Activated gamma-delta T cell treated with anti-CD3 and anti-CD28 coated beads, Interleukin-2, amount 50 U/mL, for 16 hours (primary cell): ENCODE data around the gene SLC7A4.
A peak's percentile ranks its signal among the peaks of the same experiment; 100 is the strongest.
"Not testable (repeated sequence)": the region's sequence is repeated elsewhere in the genome, so short reads cannot be mapped to it uniquely, and the experiment has no call there.

ENCODE experiments used
- DNase-seq: peaks from one replicate; pipeline ENCODE4 v3.0.0-alpha.2; 2020; ENCODE audit warnings: low read depth

The SLC7A4 gene

GRCh38 chr22:21020802-21021429 lies 11.4 kb downstream of the SLC7A4 start:
- DNase-seq: no peak

- no peak for DNase-seq
Observed at GRCh38 chr22:21018314-21018713, 14.0 kb downstream of the SLC7A4 start.

- DNase-seq: no peak
Observed at GRCh38 chr22:21016644-21017420, 15.5 kb downstream of the SLC7A4 start.

DNA sequence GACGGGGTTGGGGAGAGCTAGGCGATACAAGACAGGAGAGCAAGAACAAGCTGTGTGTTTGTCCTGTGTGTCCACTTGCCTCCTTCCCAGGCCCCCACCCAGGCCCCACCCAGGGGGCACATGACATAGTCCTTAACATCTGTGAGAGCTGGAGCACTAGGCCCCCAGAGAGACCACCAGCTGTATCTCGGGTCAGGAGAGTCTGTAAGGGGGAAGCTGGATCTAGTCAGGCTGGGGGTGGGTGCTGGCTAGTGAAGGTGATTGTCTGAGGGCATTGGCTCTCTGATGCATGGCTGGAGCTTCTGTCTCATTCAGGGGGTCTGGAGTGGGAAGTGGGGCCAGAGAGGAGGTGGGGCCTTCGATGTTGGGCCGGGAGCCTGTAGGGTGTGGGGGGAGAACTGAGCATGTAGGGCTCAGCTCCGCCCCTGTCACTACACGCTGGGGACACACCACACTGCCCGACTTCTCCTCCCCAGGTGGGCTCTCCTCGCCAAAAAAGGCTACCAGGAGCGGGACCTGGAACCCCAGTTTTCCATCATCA lies 16.8 kb downstream of the SLC7A4 start:
- DNase-seq: no peak

DNA sequence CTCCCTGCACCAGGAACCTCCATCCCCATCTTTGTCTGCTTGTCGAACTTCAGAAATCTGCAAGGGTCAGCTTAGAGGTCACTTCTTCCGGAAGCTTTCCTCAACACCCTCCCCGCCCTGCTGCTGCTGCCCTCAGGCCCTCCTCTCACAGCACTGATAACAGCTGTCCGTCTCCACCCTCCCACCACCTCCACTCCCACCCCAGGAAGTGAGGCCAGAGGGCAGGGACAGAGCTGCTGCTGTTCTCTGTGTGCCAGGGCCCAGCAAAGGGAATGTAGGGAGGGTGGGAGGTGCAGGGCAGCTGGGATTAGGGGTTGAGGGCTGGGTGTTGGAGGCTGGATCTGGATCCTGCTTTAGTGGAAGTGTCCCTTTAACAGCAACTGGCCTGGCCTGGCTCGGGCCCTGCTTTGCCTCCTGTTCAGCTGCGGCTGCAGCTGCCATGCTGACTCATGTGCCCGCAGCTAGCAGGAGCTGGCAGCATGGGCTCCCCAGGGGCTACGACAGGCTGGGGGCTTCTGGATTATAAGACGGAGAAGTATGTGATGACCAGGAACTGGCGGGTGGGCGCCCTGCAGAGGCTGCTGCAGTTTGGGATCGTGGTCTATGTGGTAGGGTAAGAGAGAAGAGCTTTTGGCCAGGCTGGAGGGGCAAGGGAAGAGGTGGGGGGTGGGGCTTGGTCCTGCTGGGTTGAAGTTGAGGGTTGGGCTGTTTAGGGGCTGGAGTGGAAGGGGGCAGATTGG lies 17.5 kb downstream of the SLC7A4 start, which contains the start of gene P2RX6:
Gene P2RX6, plus strand, starts transcription at position 440 of the 740 bp plus-strand sequence. Its CDS starts 10 bp downstream, at position 450.
- no peak for DNase-seq

DNA sequence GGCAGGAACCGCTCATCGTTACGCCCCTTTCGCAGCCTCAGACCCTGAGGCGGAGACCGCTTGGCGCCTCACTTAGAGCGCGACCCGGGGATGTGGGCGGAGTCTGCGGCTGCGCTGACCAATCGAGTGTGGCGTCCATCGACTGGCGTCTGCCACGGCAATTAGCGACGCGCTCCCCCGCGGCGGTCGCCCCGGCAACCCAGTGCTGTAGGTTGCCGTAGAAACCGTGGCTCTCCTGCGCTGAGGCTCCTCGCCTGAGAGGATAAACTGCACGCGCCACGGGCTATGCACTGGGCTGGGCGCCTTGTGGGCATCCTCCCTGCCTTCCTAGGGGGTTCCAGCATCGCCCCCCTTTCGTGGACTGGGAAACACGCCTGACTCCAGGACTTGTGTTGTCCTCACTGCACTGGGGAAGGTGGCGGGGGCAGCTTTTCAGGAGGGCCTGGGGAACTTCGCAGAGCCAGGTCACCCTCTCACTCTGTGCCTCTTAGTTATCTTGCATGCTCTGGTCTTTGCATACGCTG lies 18.1 kb downstream of the SLC7A4 start:
- peak; percentile 80 for DNase-seq

DNA sequence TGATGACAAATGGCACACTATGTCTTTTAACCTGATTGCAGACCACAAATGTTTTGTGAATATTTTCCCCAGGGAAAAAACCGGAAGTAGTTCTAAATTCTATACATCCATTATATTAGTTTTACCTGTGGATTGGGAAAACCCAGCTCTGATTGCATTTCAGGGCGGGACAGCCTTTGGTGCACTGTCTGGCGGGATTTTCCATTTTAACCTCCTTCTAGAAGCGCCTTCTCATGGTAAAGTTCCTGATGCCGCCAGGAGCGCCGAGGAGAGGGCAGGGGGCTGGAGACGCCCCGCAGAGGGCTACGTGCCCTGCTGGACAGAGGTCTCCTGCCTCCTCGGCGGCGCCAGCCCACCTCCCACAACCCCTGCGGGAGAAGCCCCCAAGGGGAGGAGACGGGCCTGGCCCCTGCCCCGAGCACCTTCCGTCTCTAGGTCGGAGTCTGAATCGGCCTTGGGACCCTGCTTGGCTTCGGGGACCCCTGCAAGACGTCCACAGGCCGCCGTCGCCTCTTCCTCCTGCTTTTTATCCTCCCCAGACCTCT lies 18.6 kb downstream of the SLC7A4 start:
- DNase-seq: no peak

DNA sequence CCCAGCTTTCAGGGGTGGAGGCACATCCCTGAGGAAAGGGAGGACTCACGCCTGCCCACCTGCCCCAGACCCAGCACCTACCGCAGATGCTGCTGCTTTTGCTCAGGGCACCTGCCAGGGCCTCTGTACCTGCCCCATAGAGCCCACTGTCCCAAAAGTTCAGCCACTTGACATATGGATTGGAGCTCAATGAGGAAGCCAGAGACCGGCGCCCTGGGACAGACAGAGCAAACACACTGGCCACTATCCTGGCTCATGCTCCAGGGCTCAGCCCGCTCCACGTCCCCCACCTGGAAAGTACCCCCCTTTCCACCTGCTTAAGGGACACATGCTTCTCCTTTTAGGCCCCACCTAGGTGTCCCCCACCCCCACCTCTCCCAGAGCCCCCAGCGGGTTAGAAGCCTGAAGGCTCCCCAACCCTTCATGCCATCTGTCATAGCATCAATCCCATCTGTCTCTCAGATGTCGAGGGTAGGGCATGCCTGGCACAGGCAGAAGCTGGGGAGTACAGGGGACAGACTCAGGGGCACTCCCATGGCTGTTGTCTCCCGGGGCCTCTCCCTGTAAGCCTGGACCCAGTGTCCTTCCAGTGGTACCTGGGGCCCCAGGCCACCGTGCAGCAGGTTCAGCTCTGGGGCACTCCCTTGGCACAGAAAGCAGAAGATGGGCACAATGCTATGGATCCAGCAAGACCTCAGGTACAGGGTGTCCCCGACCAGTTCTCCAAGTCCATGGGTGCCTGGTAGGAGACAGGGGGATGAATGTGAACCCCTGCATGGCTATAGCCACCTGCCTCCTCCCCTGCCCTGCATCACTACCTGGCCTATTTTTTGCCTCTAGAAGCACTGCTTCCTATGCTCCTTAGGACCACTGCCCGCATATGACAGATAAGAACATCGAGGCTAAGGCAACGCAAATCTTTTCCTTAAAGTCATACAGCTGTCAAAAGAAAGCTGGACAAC lies 19.6 kb downstream of the SLC7A4 start:
- no peak for DNase-seq

- no peak for DNase-seq
Observed at GRCh38 chr22:21010426-21011113, 21.8 kb downstream of the SLC7A4 start.

GRCh38 chr22:21009638-21010425 lies 22.5 kb downstream of the SLC7A4 start:
- DNase-seq: no peak

GRCh38 chr22:21009208-21009607 lies 23.2 kb downstream of the SLC7A4 start:
- not testable (repeated sequence) for DNase-seq

DNA sequence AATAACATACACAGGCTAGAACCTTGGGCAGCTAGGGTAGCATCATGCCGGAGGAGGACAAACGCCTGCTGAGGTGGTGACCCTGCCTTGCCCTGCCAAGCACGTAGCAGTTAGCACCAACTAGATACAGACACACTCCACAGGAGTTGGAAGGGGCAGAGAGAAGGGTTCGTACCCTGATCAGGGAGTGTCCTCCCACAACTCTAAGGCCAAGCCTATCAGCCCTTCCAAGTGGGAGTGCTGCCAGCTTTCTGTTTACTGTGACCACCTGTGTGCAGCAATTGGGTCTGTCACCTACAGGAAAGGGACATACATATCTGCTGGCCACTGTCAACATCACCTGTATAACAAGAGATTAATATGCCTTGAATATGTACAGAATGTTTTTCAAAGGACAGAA lies 28.6 kb downstream of the SLC7A4 start:
- DNase-seq: no peak

GRCh38 chr22:21001601-21002325 lies 30.6 kb downstream of the SLC7A4 start, which contains the start of gene THAP7:
Gene THAP7, minus strand, starts transcription at chr22:21002118. Its CDS starts 207 bp downstream, at chr22:21001911.
- DNase-seq: peak; percentile 95

DNA sequence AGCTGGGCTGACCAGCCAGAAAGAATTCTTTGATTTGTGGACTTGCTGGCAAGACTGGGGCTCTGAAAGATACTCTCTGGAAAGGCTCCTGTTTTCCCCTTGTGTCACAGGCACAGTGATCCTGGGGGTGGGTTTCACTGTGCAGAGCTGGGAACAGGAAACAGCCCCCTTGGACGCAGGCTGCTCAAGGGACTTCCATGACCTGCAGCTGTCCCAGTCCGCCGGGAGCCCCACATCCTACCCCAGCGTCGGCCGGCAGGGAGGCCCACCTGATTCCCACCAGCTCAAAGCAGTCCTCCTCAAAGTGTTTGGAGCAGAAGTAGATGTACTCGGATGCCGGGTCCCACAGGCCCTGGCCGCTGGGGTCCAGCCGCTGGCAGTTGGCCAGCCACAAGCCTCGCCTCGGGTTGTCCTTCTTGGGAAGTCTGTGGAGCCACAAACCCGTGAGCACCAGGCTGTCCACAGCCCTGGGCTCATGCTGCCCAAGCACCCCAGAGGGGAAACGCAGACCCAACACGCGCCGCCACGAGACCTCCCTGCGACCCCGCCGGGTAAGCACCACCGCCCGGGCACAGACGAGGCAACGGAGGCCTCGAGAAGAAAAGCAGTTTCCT lies 31.3 kb downstream of the SLC7A4 start:
- no peak for DNase-seq

DNA sequence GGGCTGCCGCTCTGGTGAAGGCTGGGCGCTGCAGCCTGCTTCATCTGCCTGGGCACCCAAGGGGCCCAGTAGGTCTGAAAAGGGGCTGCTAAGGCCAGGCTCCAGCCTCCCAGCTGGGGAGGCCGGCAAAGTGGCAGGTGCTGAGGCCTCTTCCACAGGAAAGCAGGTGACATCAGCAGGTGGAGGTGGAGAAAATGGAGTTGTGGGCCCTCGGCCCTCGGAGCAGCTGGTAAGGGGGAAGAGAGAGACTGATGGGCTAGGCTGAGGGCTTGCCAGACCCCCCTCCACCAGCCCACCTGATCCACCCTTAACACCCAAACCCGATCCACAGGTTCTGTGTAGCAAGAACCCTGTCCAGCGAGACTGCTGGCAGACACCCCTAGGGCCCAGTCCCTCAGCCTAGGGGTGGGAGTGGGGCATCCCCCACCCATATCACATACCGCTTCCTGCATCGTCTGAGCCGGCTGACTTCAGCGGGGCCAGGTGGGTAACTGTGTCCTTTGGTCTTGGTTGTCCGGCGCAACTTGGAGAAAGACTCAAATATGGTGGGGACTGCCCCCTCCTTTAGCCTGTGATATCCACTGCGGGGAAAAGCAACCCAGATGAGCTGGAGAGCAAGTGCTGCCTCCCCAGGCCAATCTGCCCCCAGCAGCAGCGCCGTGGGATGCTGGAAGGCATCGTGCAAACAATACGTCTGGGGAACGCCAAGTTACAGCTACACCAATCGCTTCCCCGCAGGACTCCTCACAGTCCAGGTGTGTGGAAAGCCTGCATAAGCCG lies 32.0 kb downstream of the SLC7A4 start:
- DNase-seq: no peak

DNA sequence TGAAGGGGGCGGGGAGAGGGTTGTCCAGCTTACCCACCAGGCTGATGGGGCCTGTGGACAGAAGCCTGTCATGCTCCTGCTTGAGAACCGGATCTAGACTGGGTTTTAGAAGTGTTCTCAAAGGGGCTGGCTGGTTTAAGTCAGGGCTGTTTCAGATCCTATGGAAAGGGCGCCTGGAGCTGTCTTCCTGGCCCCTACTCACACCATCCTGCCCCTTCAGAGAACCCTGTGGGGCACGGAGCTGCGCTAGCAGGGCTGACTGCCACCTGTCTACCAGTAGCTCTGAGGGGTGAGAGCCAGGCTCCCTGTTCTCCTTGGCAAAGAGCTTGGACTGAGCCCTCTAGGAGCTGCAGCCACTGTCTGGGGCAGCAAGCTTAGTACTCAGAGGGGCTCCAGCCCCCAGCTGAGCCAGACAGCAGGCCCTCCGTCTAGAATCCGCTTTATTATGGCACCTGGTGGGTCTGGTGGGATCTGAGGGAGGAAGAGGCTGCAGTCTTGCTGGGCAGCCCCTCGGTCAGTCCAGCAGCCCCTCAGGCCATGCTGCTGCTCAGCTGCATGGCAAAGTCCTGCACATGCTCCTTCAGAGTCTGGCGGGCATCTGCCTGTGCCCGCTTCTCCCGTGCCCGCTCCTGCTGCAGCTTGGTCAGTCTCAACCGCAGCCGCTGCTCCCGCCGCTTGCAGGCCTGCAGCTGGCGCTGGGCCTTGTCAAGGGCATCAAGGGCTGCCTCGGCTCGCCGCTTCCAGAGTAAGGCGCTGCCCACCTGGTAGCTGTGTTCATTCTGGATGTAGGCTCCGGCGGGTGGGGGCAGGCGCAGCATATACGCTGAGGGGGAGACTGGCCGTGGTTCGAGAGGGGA lies 32.8 kb downstream of the SLC7A4 start:
- no peak for DNase-seq
